Measurements from ENCODE around the gene OXER1.

The OXER1 gene

GRCh38 chr2:42764901-42765300 is 966 bp upstream of the OXER1 start:
- H3K4me3 ChIP-seq (ENCODE audit: low read length) = no peak overlapping the region
- no peak for TF ChIP-seq CTCF (conservative IDR thresholded peaks at IDR 0.05; ENCODE audit: low read depth, low read length)
- no peak for DNase-seq (ENCODE audit: low read depth)

- no peak for TF ChIP-seq CTCF (conservative IDR thresholded peaks at IDR 0.05; ENCODE audit: low read depth, low read length)
- DNase-seq (ENCODE audit: low read depth) = no peak
- no peak overlapping the region for H3K4me3 ChIP-seq (ENCODE audit: low read length)
Observed at GRCh38 chr2:42762823-42763804, 821 bp downstream of the OXER1 start.

GRCh38 chr2:42762155-42762554 is 1.8 kb downstream of the OXER1 start:
- no peak for TF ChIP-seq CTCF (conservative IDR thresholded peaks at IDR 0.05; ENCODE audit: low read depth, low read length)
- no peak for DNase-seq (ENCODE audit: low read depth)
- H3K4me3 ChIP-seq (ENCODE audit: low read length) = no peak overlapping the region

- H3K4me3 ChIP-seq (ENCODE audit: low read length) = no peak overlapping the region
- no peak for TF ChIP-seq CTCF (conservative IDR thresholded peaks at IDR 0.05; ENCODE audit: low read depth, low read length)
- no peak for DNase-seq (ENCODE audit: low read depth)
Observed at GRCh38 chr2:42761554-42761953, 2.4 kb downstream of the OXER1 start.

GRCh38 chr2:42758751-42759150 is 5.2 kb downstream of the OXER1 start:
- no peak overlapping the region for H3K4me3 ChIP-seq (ENCODE audit: low read length)
- no peak for TF ChIP-seq CTCF (conservative IDR thresholded peaks at IDR 0.05; ENCODE audit: low read depth, low read length)
- no peak for DNase-seq (ENCODE audit: low read depth)

GRCh38 chr2:42757981-42758740 is 5.8 kb downstream of the OXER1 start:
- no peak for TF ChIP-seq CTCF (conservative IDR thresholded peaks at IDR 0.05; ENCODE audit: low read depth, low read length)
- DNase-seq (ENCODE audit: low read depth) = no peak
- H3K4me3 ChIP-seq (ENCODE audit: low read length) = no peak overlapping the region
